HepG2 (cell line): ENCODE measurements around the gene CREM. TPM values are rescaled to one million over a fixed set of nuclear protein-coding genes. Genes with fewer than 3 reads are reported as not detected.

ENCODE experiments used
- ATF5 ChIP-seq: sonication (generic); formaldehyde crosslinking; IDR thresholded peaks from 2 replicates; pipeline ENCODE4 v1.4.0; 2020; ENCODE audit warnings: mild to moderate bottlenecking, low read depth, missing genetic modification reagents
- CBX2 ChIP-seq, 2 experiments: fragments of 200-600 bp in 1 of 2; sonication (generic); formaldehyde crosslinking in 1 of 2; IDR thresholded peaks; 2 replicates each; pipeline versions ENCODE4 v1.7.0 to v1.8.1; 2018 to 2022; ENCODE audit warnings: low read depth in 2 of 2, low read length in 1 of 2, mild to moderate bottlenecking in 1 of 2, missing genetic modification reagents in 1 of 2
- CENPBD1 ChIP-seq: sonication (generic); formaldehyde crosslinking; IDR thresholded peaks from 2 replicates; pipeline ENCODE4 v1.8.0; 2022; ENCODE audit warnings: missing genetic modification reagents, low read depth, mild to moderate bottlenecking, borderline replicate concordance
- CERS6 ChIP-seq: sonication (generic); formaldehyde crosslinking; IDR thresholded peaks from 2 replicates; pipeline ENCODE4 v1.5.0; 2020; ENCODE audit warnings: missing genetic modification reagents
- HMGA1 ChIP-seq: sonication (generic); formaldehyde crosslinking; conservative IDR thresholded peaks from 2 replicates; pipeline ENCODE4 v1.4.0; 2020; ENCODE audit warnings: missing genetic modification reagents
- JUNB ChIP-seq: sonication (generic); formaldehyde crosslinking; IDR thresholded peaks from 2 replicates; pipeline ENCODE4 v1.8.0; 2022; ENCODE audit warnings: missing genetic modification reagents, mild to moderate bottlenecking, borderline replicate concordance
- MAFG ChIP-seq: sonication (generic); formaldehyde crosslinking; IDR thresholded peaks from 2 replicates; pipeline ENCODE4 v1.5.1; 2020; ENCODE audit warnings: mild to moderate bottlenecking, missing genetic modification reagents
- PRPF4 ChIP-seq: fragments of 200-400 bp; formaldehyde crosslinking; IDR thresholded peaks from 2 replicates; pipeline ENCODE4 v1.6.1; 2016; ENCODE audit warnings: low read length, low read depth; ENCODE audit not compliant: poor library complexity, severe bottlenecking
- REL ChIP-seq: sonication (generic); formaldehyde crosslinking; conservative IDR thresholded peaks from 2 replicates; pipeline ENCODE4 v1.8.0; 2022; ENCODE audit warnings: mild to moderate bottlenecking, missing genetic modification reagents, moderate library complexity
- REXO4 ChIP-seq: sonication (generic); formaldehyde crosslinking; IDR thresholded peaks from 2 replicates; pipeline ENCODE4 v1.8.0; 2022; ENCODE audit warnings: missing genetic modification reagents, mild to moderate bottlenecking, borderline replicate concordance
- SATB2 ChIP-seq: sonication (generic); formaldehyde crosslinking; IDR thresholded peaks from 2 replicates; pipeline ENCODE4 v1.5.0; 2020; ENCODE audit warnings: missing genetic modification reagents
- SIX1 ChIP-seq: sonication (generic); formaldehyde crosslinking; IDR thresholded peaks from 2 replicates; pipeline ENCODE4 v1.4.0; 2020; ENCODE audit warnings: missing genetic modification reagents, borderline replicate concordance
- STAG1 ChIP-seq: sonication (generic); formaldehyde crosslinking; IDR thresholded peaks from 2 replicates; pipeline ENCODE4 v1.4.0; 2020; ENCODE audit warnings: missing genetic modification reagents
- SYNCRIP ChIP-seq: fragments of 200-400 bp; formaldehyde crosslinking; IDR thresholded peaks from 2 replicates; pipeline ENCODE4 v1.6.1; 2018; ENCODE audit warnings: mild to moderate bottlenecking, low read depth, low read length; ENCODE audit not compliant: insufficient read depth
- TAF1 ChIP-seq: sonication (generic); formaldehyde crosslinking; IDR thresholded peaks from 2 replicates; pipeline ENCODE4 v1.4.0; 2020; ENCODE audit warnings: missing genetic modification reagents
- THRA ChIP-seq: sonication (generic); formaldehyde crosslinking; IDR thresholded peaks from 2 replicates; pipeline ENCODE4 v1.4.0; 2020; ENCODE audit warnings: missing genetic modification reagents, borderline replicate concordance
- TOE1 ChIP-seq: sonication (generic); formaldehyde crosslinking; IDR thresholded peaks from 2 replicates; pipeline ENCODE4 v1.4.0; 2020; ENCODE audit warnings: mild to moderate bottlenecking, missing genetic modification reagents
- YEATS2 ChIP-seq: sonication (generic); formaldehyde crosslinking; IDR thresholded peaks from 2 replicates; pipeline ENCODE4 v1.4.0; 2020; ENCODE audit warnings: missing genetic modification reagents, borderline replicate concordance
- ZFP62 ChIP-seq: sonication (generic); formaldehyde crosslinking; IDR thresholded peaks from 2 replicates; pipeline ENCODE4 v1.4.0; 2020; ENCODE audit warnings: missing genetic modification reagents
- ZFY ChIP-seq: sonication (generic); formaldehyde crosslinking; IDR thresholded peaks from 2 replicates; pipeline ENCODE4 v1.4.0; 2020; ENCODE audit warnings: missing genetic modification reagents
- ZKSCAN1 ChIP-seq: fragments of 150-350 bp; IDR thresholded peaks from 2 replicates; pipeline ENCODE4 v1.6.1; 2014; ENCODE audit warnings: low read length
- ZNF18 ChIP-seq: sonication (generic); formaldehyde crosslinking; IDR thresholded peaks from 2 replicates; pipeline ENCODE4 v1.8.0; 2022; ENCODE audit warnings: mild to moderate bottlenecking, missing genetic modification reagents; ENCODE audit not compliant: insufficient replicate concordance
- ZNF354B ChIP-seq: sonication (generic); formaldehyde crosslinking; IDR thresholded peaks from 2 replicates; pipeline ENCODE4 v1.8.0; 2022; ENCODE audit warnings: mild to moderate bottlenecking, missing genetic modification reagents
- ZNF44 ChIP-seq: sonication (generic); formaldehyde crosslinking; IDR thresholded peaks from 2 replicates; pipeline ENCODE4 v1.5.1; 2020; ENCODE audit warnings: mild to moderate bottlenecking, missing genetic modification reagents
- ZNF572 ChIP-seq: sonication (generic); formaldehyde crosslinking; IDR thresholded peaks from 2 replicates; pipeline ENCODE4 v1.5.1; 2020; ENCODE audit warnings: mild to moderate bottlenecking, missing genetic modification reagents
- ZNF724P ChIP-seq: sonication (generic); formaldehyde crosslinking; IDR thresholded peaks from 2 replicates; pipeline ENCODE4 v1.8.0; 2022; ENCODE audit warnings: missing genetic modification reagents, borderline replicate concordance
- polyA plus RNA-seq, 8 experiments: library from polyadenylated mRNA; depleted of rRNA in 3 of 8; stranded (reverse) in 7 of 8; unstranded in 1 of 8; fragments of >200 nt; fragmentation: Illumina TruSeq in 4 of 8; extraction: Trizol in 4 of 8; gene quantifications; 2 replicates each; pipeline versions ENCODE4 v1.2.1 to v1.2.3, GENCODE V29; 2011 to 2016; ENCODE audit warnings: low read depth in 4 of 8, missing spikeins in 1 of 8, mixed read lengths in 1 of 8; ENCODE audit not compliant: insufficient read depth in 1 of 8
- total RNA-seq, 5 experiments: library from RNA; depleted of rRNA; stranded (reverse); fragments of >200 nt; fragmentation: Illumina TruSeq; extraction: Trizol; gene quantifications; 2 replicates each; pipeline ENCODE4 v1.2.3, GENCODE V29; 2016; ENCODE audit warnings: low read depth in 1 of 5

The CREM gene
- total and polyA plus RNA-seq, 2 of the 13 experiments (the other 11 are each of a cell fraction or from before 2014, with no cell fraction given): 21.3 to 25.4 TPM

GRCh38 chr10:35237766-35238512 lies 111.3 kb downstream of the CREM start (continued):
- TF ChIP-seq ZNF18 (CRISPR knock-in tag) (no peak), SYNCRIP (no peak), ZNF44 (CRISPR knock-in tag) (no peak), TOE1 (CRISPR knock-in tag) (no peak), ZNF354B (CRISPR knock-in tag) (no peak), CERS6 (CRISPR knock-in tag) (no peak), ZFY (no peak), TAF1 (CRISPR knock-in tag) (0 out of 2 replicates have a peak, but pooled peaks have one; percentile 18), ZNF724P (no peak), YEATS2 (CRISPR knock-in tag) (no peak), STAG1 (CRISPR knock-in tag) (no peak), JUNB (no peak), PRPF4 (no peak), HMGA1 (CRISPR knock-in tag) (no peak), SIX1 (CRISPR knock-in tag) (no peak), CENPBD1 (CRISPR knock-in tag) (no peak), CBX2 (IDR thresholded peaks at IDR 0.05; ENCODE audit: low read depth, low read length) (no peak), CBX2 (CRISPR knock-in tag; IDR thresholded peaks at IDR 0.05; ENCODE audit: low read depth) (no peak), THRA (CRISPR knock-in tag) (no peak), ATF5 (CRISPR knock-in tag) (no peak), REL (no peak), REXO4 (CRISPR knock-in tag) (no peak), MAFG (CRISPR knock-in tag) (no peak), ZFP62 (CRISPR knock-in tag) (no peak), ZKSCAN1 (no peak), ZNF572 (CRISPR knock-in tag) (no peak), SATB2 (CRISPR knock-in tag) (no peak)
